DMS114 treated with DMSO at 0.1 percent for 48 hours (cell line): ENCODE results near the gene CAMSAP3.

Source experiments
- DNase-seq: peaks from one replicate; lab custom pipeline; 2025; ENCODE audit not compliant: unreplicated experiment; lab: John Stamatoyannopoulos, UW

CAMSAP3 gene

GRCh38 chr19:7644550-7644877 lies 48.9 kb downstream of the CAMSAP3 start:
- no peak for DNase-seq

DNA sequence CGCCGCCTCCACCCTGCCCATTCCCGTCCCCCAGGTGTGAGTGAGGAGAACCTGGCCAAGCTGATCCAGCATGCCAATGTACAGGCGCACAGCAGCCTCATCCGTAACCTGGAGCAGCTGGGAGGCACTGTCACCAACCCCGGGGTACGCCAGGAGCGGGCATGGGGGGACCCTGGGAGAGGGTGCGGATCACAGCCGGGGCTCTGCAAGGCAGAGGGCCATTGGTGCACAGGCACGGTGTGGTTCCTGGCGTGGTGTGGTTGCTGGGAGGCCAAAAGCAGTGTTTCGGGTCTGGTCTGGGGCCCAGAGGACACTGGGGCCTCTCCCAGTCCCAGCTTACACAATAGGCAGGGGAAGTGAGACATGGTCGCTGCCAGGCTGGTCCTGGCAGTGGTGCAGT lies 49.5 kb downstream of the CAMSAP3 start:
- no peak for DNase-seq

DNA sequence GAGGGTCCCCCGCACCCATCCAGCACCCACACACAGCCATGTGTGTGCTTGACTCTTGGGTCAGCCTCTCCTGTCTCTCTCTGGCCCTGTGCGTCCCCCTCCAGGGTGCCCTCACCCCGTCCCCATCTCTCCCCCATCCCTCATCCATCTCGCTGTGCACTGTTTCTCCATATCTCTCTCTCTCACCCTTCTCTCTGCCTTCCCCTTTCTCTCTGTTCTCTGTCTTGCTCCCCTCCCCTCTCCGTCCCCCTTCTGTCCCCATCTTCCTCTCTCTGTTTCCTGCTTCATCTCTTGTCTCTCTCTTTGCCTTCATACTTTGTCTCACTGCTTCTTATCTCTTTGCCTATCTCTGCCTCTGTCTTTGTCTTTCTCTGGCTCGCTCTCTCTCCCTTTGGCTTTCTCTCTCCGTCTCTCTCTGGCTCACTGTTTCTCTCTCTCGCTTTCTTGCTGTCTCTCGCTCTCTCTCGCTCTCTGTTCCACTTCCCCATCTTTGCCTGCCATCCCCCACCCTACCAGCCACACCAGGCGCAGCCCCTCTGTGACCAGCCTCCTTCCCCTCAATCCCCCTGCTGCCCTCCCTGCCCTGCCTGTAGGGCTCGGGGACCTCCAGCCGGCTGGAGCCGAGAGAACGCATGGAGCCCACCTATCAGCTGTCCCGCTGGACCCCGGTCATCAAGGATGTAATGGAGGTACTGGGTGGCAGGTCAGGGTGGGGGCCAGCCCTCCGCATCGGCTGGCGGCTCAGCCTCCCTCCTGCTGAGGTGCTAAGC lies 50.2 kb downstream of the CAMSAP3 start:
- no peak for DNase-seq

- no peak for DNase-seq
Measured at GRCh38 chr19:7646426-7646700, 50.7 kb downstream of the CAMSAP3 start.

DNA sequence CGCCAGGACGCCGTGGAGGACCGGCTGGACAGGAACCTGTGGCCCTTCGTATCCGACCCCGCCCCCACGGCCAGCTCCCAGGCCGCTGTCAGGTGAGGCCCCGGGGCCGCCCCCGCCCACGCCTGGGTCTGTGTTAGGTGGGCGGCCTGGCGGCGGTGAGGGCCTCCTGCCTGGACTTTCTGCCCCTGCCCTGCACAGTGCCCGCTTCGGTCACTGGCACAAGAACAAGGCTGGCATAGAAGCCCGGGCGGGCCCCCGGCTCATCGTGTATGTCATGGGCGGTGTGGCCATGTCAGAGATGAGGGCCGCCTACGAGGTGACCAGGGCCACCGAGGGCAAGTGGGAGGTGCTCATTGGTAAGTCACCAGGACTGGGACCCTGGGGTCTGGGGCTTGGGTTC lies 51.5 kb downstream of the CAMSAP3 start:
- DNase-seq: no peak

DNA sequence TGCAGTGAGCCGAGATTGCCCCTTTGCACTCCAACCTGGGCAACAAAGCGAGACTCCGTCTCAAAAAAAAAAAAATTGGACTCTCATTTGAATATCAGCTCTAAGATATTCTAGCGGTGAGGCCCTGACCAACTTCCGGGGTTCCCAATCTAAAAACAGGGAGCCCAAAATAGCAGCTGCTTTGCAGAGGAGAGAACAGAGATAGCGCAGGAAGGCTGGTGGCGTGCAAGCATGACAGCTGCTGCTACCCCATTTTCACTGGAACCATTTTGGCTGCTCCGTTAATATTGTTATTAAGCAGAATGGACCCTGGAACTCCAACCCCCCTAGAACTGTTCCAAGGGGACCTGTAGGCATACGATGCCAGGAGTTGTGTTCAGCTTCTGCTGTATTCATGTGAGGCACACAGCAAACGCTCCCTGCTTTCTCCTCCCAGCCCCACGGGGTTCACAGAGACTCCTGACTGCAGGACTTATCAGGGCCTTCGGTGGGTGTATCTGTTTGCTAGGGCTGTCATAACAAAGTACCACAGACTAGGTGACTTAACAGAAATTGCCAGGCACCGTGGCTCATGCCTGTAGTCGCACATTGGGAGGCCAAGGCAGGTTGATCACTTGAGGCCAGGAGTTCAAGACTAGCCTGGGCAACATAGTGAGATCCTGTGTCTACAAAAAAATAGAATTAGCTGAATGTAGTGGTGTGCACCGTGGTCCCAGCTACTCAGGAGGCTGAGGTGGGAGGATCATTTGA lies 52.8 kb downstream of the CAMSAP3 start:
- DNase-seq: no peak

DNA sequence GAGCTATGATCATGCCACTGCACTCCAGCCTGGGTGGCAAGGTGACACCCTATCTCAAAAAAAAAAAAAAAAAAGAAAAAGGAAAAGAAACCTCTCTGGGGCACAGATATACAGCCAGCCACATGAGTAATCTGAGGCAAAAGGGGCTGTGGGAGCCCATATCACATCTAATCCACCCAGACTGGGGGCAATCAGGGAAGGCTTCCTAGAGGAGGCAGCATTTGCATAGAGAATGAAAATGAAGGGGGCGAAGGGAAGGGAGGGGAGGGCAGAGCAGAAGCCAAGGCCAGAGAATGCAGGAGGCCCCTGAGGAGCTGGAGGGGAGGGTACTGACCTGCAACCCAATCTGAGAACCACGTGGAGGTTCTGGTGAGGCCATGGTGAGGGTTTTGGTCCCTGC lies 54.5 kb downstream of the CAMSAP3 start:
- DNase-seq: no peak

GRCh38 chr19:7652061-7652641 lies 56.5 kb downstream of the CAMSAP3 start:
- DNase-seq: no peak

GRCh38 chr19:7654401-7654800 lies 58.7 kb downstream of the CAMSAP3 start:
- no peak for DNase-seq

- no peak for DNase-seq
Measured at GRCh38 chr19:7655581-7655980, 59.9 kb downstream of the CAMSAP3 start.

GRCh38 chr19:7657131-7657751 lies 61.6 kb downstream of the CAMSAP3 start:
- no peak for DNase-seq

GRCh38 chr19:7658219-7658686 lies 62.6 kb downstream of the CAMSAP3 start:
- no peak for DNase-seq

DNA sequence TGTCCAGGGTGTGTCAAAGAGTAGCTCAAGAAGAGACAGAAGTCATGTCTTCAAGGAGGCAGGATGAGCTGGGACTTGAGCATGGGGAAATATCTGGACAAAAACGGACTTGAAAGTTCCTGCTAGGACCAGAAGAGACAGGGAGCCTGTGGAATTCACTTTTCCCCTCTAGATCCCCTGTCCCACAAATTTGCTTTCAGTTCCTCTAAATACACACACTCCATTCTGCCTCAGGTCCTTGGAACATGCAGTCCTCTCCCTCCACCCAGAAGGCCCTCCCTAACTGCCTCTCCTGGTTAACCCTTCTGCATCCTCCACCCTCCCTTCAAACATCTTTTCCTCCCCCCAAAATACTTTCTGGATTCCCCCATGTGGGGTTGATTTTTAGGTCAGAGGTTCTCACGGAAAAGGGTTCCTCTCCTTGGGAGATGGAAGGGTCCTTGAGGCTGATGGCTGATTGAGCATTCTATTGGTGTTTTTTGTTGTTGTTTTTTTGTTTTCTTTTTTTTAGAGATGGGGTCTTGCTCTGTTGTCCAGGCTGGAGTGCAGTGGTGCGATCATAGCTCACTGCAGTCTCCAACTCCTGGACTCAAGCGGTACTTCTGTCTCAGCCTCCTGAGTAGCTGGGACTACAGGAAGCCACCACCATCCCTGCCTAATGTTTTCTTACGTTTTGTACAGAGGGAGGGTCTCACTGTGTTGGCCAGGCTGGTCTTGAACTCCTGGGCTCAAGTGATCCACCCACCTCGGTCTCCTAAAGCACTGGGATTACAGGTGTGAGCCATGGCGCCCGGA lies 66.3 kb downstream of the CAMSAP3 start:
- DNase-seq: no peak

- DNase-seq: no peak
Measured at GRCh38 chr19:7662657-7663056, 67.0 kb downstream of the CAMSAP3 start.

- DNase-seq: no peak
Measured at GRCh38 chr19:7663706-7664105, 68.0 kb downstream of the CAMSAP3 start.

DNA sequence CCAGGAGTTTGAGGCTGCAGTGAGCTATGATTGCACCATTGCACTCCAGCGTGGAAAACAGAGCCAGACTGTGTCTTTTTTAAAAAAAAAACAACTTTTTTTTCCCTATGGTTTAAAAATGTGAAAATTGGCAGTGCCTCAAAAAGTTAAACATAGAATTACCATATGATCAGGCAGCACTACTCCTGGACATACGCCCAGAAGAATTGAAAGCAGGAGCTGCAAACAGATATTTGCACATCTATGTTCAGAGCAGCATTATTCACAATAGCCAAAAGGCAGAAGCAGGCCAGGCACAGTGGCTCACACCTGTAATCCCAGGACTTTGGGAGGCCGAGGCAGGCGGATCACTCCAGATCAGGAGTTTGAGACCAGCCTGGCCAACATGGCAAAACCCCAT lies 69.4 kb downstream of the CAMSAP3 start:
- DNase-seq: no peak
